ENCODE results near the gene DNAH10.
"Not testable (repeated sequence)": the region's sequence is repeated elsewhere in the genome, so short reads cannot be mapped to it uniquely, and the experiment has no call there.

Gene DNAH10

DNA sequence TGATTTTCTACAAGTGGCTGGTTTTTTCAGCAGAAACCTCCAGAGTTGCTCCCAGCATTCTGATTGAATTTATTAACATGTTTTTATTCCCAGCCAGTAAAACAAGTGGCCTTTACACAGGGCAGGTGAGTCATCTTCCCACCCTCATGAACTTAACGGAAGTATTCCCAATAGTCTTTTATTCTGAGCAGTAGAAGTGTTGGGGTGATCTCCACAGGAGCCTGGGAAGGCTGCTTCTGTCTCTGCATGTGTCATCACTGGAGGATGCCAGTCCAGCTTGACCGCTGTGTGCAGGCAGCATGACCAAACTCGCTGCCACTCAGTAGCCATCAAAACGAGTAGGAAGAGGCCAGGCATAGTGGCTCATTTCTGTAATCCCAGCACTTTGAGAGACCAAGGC lies 13.4 kb upstream of the DNAH10 start:
- no peak for DNase-seq (ENCODE audit: low spot score)

DNA sequence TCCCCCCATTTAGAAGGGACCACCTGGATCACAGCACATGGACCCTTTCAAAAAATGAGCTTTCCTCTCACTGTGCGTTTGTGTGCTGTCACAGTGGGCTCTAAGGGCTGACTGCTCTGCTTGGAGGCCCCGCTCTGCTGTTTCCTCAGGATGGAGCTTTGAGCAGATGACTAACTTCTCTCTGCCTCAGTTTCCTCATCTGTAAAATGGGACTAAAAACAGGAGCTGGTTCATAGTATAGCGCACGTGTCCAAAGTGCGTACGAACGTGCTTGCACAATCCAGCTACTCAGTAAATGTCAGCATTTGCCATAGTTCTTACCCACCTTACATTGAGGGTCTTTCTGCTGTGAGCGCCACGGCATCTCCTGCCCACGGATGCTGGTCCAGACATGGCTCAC lies 12.7 kb upstream of the DNAH10 start:
- DNase-seq (ENCODE audit: low spot score): no peak

DNA sequence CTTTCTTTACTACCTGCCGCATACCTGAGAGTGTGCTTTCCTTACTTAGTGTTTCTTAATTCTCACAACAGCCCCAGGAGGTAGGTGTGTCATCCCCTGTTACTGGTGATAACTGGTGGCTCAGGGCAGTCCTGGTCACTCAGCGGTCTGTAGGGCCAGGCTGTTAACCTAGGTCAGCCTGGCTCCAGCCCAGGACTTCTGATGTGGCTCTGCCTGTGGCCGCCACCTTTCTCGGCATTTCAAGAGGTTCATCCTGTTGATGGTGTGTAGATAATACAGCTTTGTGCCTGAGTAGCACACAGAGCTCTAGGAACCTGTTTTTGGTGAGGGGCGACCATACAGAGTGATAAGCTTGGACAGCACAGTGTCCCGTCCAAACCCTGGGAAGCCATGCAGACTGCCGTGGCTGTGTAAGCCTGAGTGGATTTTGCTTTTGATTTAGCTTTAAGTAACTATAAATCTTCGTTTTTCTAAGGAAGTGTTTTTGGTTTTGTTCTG lies 11.9 kb upstream of the DNAH10 start:
- no peak for DNase-seq (ENCODE audit: low spot score)

DNA sequence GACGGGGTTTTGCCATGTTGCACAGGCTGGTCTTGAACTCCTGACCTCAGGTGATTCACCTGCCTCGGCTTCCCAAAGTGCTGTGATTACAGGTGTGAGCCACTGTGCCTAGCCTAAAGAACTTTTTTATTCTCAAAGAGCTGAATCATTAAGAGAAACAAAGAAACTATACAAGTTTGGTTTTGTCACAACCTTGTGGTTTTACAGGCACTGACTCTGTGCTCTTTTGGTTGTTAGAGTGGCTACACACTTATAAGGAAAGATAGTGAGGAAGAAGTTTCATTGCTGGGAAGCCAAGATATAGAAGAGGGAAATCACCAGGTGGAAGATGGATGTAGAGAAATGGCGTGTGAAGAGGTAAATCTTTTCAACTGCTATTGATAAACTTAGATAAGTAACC lies 10.1 kb upstream of the DNAH10 start:
- DNase-seq (ENCODE audit: low spot score): no peak

DNA sequence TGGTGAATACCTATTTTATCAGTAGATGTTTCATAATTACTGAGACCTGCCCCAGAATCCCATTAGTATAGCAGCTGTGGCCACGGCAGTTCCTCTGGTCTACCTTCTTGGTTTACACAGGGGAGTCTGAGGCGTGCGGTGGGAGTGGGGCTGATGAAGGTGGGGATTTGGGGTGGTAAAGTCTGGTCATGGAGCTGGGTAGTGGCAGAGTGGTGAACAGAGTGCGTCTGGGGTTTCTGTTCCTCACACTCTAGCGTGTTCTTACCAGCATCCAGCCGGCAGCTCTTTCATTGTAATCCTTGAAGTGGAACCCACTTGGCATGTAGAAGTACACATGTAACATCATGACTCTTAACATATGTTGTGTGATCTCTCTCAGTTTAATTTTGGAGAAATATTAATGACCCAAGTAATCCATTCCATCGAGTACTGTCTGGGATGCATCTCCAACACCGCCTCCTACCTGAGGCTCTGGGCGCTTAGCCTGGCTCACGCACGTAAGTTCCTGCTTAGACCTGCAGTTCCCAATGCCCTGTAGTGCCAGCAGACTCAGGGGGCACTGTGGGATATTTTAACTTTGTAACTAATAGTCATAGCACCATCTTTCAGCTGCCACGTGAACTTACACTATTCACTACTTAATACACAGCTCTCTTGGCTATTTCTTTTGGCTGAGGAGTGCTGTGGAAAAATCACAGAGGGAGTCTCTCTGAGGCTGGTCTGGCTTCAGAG lies 7.9 kb upstream of the DNAH10 start:
- DNase-seq (ENCODE audit: low spot score): no peak

DNA sequence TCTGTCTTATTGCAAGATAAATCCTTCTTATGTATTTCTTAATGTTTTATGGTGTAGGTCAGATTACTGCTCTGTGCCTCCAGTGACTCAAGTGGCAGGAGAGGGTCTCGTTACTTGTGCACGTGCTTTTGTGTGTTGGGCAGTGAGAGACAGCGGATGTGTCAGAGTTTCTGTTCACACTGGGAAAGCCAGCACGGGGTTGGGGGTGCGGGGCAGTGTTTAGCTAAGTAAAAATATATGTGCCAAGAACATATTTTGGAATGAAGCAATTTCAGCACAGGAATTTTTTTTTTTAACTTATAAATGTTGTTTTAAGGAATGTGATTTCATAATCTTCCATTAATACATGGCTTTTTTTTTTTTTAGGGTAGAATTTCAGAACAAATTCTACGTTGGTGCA lies 4.5 kb upstream of the DNAH10 start:
- no peak for DNase-seq (ENCODE audit: low spot score)

DNA sequence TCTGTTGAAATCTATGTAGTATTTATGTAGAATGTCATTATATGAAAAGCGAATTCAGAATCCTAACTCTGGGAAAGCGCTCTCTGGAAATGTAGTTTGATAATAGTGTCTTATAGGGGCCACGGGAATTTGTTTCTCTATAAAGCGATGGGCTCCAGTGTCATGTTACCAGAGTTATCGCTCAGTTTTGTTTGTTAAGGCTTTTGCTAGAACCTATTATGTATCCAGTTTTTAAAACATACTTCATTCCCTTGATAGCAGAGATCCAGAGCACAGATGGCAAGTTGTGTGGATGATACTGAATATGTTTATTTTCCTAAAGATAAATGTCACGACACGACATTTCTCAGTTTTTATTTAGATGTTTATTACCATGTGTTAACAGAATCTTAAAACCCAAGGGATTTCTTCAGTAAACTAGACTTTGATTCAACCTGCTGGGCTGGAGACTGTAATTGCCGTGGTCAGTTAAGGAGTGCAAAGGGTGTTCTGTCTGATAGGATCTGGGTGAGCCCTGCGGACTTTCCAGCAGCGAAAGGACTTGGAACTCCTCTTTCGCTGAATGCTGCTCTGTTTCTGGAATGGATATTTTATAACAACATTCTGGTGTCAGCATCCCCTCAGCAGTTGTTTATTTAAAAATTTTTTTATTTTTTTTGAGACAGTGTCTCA lies 1.7 kb upstream of the DNAH10 start:
- DNase-seq (ENCODE audit: low spot score): no peak

DNA sequence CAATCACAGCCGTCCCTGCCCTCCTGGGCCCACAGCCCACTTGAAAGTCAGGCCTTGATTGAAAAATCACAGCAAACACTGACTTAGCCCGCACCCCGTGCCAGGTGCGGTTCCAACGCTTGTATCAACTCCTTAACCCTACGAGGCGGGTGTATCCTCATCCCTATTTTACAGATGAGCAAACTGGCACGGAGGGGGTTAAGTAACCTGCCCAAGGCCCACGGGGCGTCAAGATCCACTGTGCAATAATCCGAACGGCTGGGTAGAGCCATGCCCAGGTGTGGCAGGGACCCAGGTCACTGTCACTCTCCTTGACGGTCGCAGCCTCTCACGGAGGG lies 583 bp downstream of the DNAH10 start:
- no peak for DNase-seq (ENCODE audit: low spot score)

DNA sequence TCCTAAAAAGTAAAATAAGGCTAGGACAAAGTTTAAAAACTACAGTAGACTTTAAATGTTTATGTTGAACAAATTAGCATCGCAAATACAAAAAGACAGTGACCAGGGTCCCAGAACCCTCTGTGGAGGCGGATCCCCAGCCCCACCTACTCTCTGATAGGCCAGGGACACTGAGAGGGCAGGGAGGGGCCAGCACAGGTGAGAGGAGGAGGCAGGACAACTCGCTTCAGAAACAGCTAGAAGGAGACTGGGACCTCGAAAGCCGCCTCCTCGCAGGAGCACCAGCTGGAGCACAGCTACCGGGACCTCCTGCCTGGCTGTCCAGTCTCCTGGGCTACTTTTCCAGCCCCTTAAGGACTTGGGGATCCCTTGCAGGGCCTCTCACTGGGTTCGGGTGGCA lies 992 bp downstream of the DNAH10 start:
- peak; percentile 17 for DNase-seq (ENCODE audit: low spot score)

DNA sequence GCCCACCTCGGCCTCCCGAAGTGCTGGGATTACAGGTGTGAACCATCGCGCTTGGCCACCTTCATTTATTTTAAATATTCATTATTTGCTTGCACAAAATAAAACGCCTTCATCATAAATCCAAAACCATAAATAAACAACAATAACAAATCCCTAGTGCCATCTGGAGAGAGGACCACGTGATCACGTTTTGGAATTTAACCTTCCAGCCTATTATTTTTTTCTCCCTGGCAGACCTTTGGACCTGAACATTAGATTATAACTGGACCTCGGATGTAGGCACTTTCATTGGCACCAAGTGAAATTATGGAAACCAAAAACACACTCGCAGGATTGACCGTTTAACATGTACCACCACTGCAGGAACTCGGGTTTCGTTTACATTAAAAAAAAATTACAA lies 2.0 kb downstream of the DNAH10 start:
- no peak for DNase-seq (ENCODE audit: low spot score)

DNA sequence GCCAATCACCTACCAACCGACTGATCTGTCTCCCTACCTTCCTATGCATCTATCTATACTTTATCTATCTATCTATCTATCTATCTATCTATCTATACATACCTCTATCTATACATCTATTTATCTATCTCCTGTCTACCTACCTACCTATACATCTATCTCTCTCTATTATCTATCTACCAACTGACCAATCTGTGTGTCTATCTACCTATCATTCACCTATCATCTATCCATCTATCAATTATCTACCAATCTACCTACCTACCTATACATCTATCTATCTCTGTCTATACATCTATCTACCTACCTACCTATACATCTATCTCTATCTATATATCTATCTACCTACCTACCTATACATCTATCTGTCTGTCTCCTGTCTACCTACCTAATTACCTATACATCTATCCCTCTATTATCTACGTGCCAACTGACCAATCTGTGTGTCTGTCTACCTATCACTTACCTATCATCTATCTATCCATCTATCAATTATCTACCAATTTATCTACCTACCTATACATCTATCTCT lies 3.5 kb downstream of the DNAH10 start:
- no peak for DNase-seq (ENCODE audit: low spot score)

DNA sequence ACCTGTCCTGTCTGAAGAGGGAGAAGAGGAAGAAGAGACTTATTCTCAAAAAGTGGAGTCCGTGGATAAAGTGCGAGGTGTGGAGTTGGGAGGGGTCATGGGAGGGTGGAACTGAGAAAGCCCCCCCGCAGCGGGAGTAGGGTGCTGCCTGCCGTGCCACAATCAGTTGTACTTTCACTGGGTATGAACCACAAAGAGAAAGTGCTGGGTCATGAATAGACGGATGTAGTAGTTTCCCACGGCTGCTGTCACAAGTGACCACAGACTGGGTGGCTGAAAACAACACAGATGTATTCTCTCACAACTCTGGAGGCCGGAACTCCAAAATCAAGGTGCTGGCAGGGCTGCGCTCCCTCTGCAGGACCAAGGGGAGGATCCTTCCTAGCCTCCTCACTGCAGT lies 5.5 kb downstream of the DNAH10 start:
- no peak for DNase-seq (ENCODE audit: low spot score)

DNA sequence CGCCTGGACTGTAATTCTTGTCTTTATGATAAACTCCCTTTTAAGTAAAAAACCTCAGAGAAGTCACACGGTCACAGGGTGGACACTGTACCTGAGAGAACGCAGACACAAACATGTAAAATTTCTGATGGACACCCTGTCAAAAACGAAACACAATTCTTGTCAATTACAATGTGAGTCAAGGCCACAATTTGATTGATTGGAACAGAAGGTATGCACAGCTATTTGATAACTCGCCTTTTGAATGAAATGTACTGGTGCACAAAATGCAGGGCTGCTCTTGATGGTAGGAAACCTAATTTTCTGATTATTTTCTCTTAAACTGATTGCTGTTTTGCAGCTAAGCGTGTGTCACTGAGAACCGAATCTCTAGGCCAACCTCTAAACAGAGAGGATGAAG lies 9.2 kb downstream of the DNAH10 start:
- DNase-seq (ENCODE audit: low spot score): no peak

DNA sequence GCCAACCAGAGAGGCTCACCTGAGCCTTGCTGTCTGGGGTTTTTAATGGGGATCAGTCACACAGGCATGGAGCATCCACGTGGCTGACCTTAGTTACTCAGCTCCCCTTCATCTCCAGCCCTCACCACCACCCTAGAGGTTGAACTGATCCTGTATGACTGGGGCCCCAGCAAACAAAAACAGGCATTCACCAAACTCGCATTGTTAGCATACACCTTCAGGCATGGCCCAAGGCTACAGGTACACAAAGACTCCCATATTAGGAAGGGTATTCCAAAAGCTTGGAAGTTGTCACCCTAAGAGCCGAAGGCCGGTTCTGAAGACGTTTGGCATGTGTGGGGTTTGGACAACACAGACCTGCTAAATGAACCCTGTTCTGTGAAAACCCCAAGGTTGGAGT lies 10.0 kb downstream of the DNAH10 start:
- no peak for DNase-seq (ENCODE audit: low spot score)

DNA sequence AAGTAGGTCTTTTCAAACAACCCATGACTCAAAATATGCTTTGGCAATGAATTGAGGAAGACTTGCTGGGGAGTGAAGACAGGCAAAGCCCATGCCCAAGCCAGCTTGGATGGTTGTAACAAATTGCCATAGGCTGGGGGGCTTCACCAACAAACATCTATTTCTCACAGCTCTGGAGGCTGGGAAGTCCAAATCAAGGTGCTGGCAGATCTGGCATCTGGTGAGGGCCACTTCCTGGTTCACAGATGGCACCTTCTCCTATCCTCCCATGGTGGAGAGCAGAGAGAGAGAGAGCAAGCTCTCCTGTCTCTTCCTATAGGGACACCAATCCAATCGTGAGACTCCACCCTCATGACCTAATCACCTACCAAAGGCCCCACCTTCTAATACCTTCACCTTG lies 11.3 kb downstream of the DNAH10 start:
- no peak for DNase-seq (ENCODE audit: low spot score)

DNA sequence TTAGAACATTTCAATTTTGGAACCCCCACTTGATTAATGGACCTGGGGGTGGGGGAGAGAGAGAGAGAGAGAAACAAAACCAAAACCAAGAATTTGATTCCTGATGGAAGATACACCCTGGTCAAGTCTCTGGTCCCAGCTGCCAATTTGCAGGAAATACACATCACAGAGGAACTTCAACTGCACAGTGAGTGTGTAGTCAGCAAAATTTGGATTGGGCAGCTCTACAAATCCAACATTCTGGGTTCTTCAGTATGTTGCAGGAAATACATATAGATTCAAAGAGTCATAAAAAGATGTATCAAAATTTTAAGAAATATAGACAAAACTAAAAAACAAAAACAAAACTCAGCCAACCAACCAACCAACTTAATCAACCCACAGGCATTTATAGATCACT lies 17.4 kb downstream of the DNAH10 start:
- DNase-seq (ENCODE audit: low spot score): no peak

DNA sequence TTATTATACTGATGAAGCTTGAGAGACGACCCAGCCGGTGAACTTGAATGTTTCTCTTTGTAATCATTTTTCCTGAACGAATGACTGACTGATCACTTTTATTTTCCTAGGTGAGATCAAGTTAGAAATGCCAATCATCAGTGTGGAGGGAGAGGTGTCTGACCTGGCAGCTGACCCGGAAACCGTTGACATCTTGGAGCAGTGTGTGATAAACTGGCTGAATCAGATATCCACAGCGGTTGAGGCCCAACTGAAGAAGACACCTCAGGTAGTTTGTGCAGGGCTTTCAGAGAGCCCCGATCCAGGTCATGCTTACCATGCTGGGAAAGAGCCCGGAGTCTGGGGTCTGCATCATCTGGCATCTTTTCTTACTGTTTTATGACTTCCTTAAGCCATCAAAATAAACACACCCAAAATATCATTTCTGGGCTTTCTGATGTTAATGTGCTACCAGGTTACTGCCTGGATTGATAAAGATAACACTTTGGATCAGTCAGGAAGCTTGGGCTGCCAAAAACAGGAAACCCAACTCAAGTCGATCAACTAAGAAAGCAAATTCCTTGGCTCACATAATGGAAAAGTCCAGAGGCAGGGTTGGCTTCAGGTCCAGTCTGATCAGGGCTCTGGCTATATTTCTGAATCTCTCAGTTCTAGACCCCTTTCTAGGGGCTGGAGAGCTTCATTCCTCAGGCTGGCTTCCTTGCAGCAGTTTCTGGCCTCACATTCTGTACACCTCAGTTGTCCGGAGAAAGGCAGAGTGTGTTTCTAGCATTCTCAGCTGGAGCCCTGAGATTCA lies 21.1 kb downstream of the DNAH10 start:
- no peak for DNase-seq (ENCODE audit: low spot score)

DNA sequence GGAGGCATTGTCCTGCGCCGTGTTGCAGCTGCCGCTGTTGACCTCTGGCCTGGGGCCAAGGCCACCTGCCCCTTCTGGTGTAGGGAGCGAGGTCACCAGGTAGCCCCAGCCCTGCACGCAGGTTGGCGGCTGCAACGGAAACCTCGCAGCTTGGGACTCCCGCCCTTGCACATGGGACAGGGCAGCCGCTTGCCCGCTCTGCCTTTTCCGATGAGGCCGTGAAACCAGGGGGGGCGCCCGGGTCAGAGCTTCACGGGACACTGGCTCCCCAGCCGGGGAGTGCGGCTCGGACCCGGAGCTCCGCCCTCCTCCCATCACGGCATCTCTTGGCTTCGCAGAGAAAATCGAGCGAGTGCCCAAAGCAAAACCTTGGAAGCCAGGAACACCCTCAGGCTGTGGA lies 25.4 kb downstream of the DNAH10 start:
- DNase-seq (ENCODE audit: low spot score): no peak

DNA sequence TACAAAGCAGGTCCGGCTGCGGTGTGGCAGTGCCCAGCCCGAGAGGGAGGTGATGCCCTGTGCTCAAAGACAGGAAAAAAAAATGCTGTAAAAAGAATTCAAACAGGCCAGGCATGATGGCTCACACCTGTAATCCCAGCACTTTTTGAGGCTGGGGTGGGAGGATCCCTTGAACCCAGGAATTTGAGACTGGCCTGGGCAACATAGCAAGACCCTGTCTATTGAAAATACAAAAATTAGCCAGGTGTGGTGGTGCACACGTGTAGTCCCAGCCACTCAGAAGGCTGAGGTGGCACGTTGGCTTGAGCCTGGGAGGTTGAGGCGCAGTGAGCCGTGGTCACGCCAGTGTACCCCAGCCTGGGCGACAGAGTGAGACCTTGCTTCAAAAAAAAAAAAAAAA lies 26.4 kb downstream of the DNAH10 start:
- DNase-seq (ENCODE audit: low spot score): no peak

DNA sequence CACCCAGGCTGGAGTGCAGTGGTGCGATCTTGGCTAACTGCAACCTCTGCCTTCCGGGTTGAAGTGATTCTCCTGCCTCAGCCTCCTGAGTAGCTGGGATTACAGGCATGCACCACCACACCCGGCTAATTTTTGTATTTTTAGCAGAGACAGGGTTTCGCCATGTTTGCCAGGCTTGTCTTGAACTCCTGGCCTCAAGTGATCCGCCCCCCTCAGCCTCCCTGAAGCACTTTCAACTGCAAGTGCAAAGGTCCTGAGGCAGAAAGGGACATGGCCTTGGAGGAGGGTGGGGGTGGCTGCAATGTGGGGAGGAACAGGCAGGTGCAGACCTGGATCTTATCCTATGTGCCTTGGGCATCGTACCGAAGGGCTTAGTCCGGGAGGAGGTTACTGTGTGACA lies 27.3 kb downstream of the DNAH10 start:
- DNase-seq (ENCODE audit: low spot score): not testable (repeated sequence)

DNA sequence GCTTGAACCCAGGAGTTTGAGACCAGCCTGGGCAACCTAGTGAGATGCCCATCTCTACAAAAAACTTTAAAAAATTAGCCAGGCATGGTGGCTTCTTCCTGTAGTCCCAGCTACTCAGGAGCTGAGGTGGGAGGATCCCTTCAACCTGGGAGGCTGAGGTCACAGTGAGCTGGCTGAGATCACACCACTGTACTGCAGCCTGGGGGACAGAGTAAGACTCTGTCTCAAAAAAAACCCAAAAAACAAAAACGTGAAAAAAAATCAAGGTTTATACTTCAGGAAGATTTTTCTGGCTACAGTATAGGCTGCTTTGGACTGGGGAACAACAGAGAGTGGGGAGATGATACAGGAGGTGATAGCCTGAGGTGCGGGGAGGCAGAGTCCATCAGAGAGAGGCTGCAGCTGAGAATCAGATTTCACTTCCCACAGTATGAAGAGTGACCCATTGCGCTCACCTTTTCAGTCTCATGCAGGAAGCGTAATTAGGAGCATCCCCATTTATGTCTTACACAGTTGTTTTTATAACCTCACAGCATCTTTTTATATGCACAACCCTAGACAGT lies 28.9 kb downstream of the DNAH10 start:
- DNase-seq (ENCODE audit: low spot score): no peak

DNA sequence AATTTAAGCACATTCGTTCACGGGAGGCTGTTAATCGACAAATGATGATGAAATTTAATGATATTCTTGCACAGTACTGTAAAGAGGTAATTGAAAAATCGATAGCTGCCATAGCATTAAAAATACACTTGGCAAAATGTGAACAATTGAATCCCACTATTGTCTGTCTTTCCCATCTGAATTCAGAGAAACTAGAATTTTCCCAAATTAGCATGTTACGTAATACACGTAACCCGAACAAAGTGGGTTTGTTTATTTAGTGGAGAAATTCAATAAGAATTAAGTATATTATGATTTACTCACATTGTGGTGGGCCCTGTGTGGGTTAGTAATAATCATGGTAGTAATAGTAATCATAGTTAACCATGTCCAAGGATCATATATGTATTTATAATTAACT lies 31.9 kb downstream of the DNAH10 start:
- no peak for DNase-seq (ENCODE audit: low spot score)

DNA sequence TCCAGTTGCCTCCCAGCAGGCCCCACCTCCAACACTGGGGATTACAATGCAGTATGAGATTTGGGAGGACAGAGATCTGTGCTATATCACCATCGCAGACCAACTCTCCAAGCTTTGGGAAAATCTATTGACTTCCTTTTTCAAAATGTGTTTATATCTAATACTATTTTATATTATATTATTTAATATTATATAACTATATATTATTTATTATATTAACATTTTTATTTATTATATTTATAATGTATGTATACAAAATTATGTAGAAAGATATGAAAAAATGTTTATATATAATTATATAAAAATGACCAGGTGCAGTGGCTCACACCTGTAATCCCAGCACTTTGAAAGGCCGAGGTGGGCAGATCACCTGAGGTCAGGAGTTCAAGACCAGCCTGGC lies 36.4 kb downstream of the DNAH10 start:
- DNase-seq (ENCODE audit: low spot score): no peak
